SK-N-SH (cell line): ENCODE results near the gene NDRG2. TPM values are rescaled to one million over a fixed set of nuclear protein-coding genes. Genes with fewer than 3 reads are reported as not detected.

Experiments used
- CTCF ChIA-PET: fragments of 300-600, 350-600 bp; formaldehyde crosslinking; extraction: SDS; loops from one replicate; lab custom pipeline; 2021; lab: Yijun Ruan, JAX
- POLR2A ChIA-PET: fragments of 350-600 bp; sonication (Branson Sonifier 250); formaldehyde crosslinking; extraction: SDS; loops from one replicate; lab custom pipeline; 2020; ENCODE audit warnings: antibody characterized with exemption, inconsistent platforms; lab: Yijun Ruan, JAX
- DNase-seq: peaks from one replicate; pipeline ENCODE4 v3.0.0; 2012
- H2AFZ ChIP-seq: fragments of 200-600 bp; sonication (generic); 2 replicates; pipeline ENCODE4 v1.8.1; 2016; ENCODE audit warnings: antibody characterized with exemption, mild to moderate bottlenecking, low read depth
- H3F3A ChIP-seq: fragments of 200-600 bp; sonication (generic); replicated peaks from 2 replicates; pipeline ENCODE3; 2016; ENCODE audit warnings: antibody characterized with exemption, mild to moderate bottlenecking; ENCODE audit not compliant: insufficient read depth
- H3K27ac ChIP-seq, 2 experiments: fragments of 200-500 bp in 1 of 2; fragments of 200-600 bp in 1 of 2; sonication (Bioruptor generic) in 1 of 2; sonication (generic), shearing (Covaris generic) in 1 of 2; 2 replicates each; pipeline versions ENCODE4 v1.5.1 to v1.6.1; 2014 to 2016; ENCODE audit warnings: low read depth in 2 of 2, inconsistent platforms in 1 of 2, low read length in 1 of 2, mild to moderate bottlenecking in 1 of 2, mixed read lengths in 1 of 2
- H3K27me3 ChIP-seq: fragments of 200-600 bp; sonication (generic), shearing (Covaris generic); 2 replicates; pipeline ENCODE4 v1.6.1; 2016; ENCODE audit warnings: mixed run types; ENCODE audit not compliant: insufficient read depth
- H3K36me3 ChIP-seq, 2 experiments: fragments of 200-500 bp in 1 of 2; fragments of 200-600 bp in 1 of 2; sonication (Bioruptor generic) in 1 of 2; sonication (generic) in 1 of 2; replicated peaks in 1 of 2; 2 replicates each; pipeline versions ENCODE3 to v1.5.1; 2014 to 2016; ENCODE audit warnings: low read length in 1 of 2, mild to moderate bottlenecking in 1 of 2; ENCODE audit not compliant: insufficient read depth in 2 of 2, control insufficient read depth in 1 of 2
- H3K4me1 ChIP-seq, 2 experiments: fragments of 200-500 bp in 1 of 2; fragments of 200-600 bp in 1 of 2; sonication (Bioruptor generic) in 1 of 2; sonication (generic), shearing (Covaris generic) in 1 of 2; 2 replicates each; pipeline versions ENCODE4 v1.5.1 to v1.6.1; 2014 to 2016; ENCODE audit warnings: low read depth in 1 of 2, low read length in 1 of 2, mixed run types in 1 of 2; ENCODE audit not compliant: insufficient read depth in 2 of 2, control insufficient read depth in 1 of 2
- H3K4me2 ChIP-seq: fragments of 200-600 bp; sonication (generic), shearing (Covaris generic); 2 replicates; pipeline ENCODE4 v1.6.1; 2017; ENCODE audit warnings: mixed run types
- H3K4me3 ChIP-seq, 2 experiments: fragments of 200-500 bp in 1 of 2; fragments of 200-600 bp in 1 of 2; sonication (Bioruptor generic) in 1 of 2; sonication (generic), shearing (Covaris generic) in 1 of 2; 2 replicates each; pipeline versions ENCODE4 v1.5.1 to v1.8.1; 2014 to 2016; ENCODE audit warnings: low read depth in 2 of 2, inconsistent platforms in 1 of 2, low read length in 1 of 2, mild to moderate bottlenecking in 1 of 2, mixed read lengths in 1 of 2, moderate library complexity in 1 of 2
- H3K79me2 ChIP-seq: fragments of 200-600 bp; sonication (generic); 2 replicates; pipeline ENCODE4 v1.8.1; 2017; ENCODE audit warnings: mild to moderate bottlenecking; ENCODE audit not compliant: insufficient read depth
- H3K9ac ChIP-seq: fragments of 200-600 bp; sonication (generic); 2 replicates; pipeline ENCODE4 v1.6.1; 2017; ENCODE audit warnings: mixed run types
- H3K9me2 ChIP-seq: fragments of 200-600 bp; sonication (generic); 2 replicates; pipeline ENCODE4 v1.6.1; 2017; ENCODE audit warnings: mixed run types
- H3K9me3 ChIP-seq: fragments of 200-600 bp; sonication (generic); 2 replicates; pipeline ENCODE4 v1.6.1; 2017; ENCODE audit warnings: mixed run types, mild to moderate bottlenecking, moderate library complexity
- H4K20me1 ChIP-seq: fragments of 200-600 bp; sonication (generic); 2 replicates; pipeline ENCODE4 v1.6.1; 2017; ENCODE audit warnings: mild to moderate bottlenecking, mixed run types; ENCODE audit not compliant: insufficient read depth
- CHD2 ChIP-seq: fragments of 150-350 bp; IDR thresholded peaks from 2 replicates; pipeline ENCODE4 v1.6.1; 2018; ENCODE audit warnings: low read length; ENCODE audit not compliant: partially characterized antibody
- CTCF ChIP-seq: fragments of 200-600 bp; sonication (generic); IDR thresholded peaks from 2 replicates; pipeline ENCODE4 v1.6.1; 2017; ENCODE audit warnings: antibody characterized with exemption, mild to moderate bottlenecking, moderate library complexity
- EZH2phosphoT487 ChIP-seq: fragments of 200-600 bp; sonication (generic); IDR thresholded peaks from 2 replicates; pipeline ENCODE4 v1.6.1; 2017; ENCODE audit warnings: low read depth, mixed run types, mild to moderate bottlenecking, antibody characterized with exemption, moderate library complexity, borderline replicate concordance
- FOSL2 ChIP-seq: IDR thresholded peaks from 2 replicates; pipeline ENCODE4 v1.4.0; 2012; ENCODE audit warnings: low read depth, mild to moderate bottlenecking, moderate library complexity, borderline replicate concordance
- GATA2 ChIP-seq: sonication (generic); formaldehyde crosslinking; IDR thresholded peaks from 2 replicates; pipeline ENCODE4 v1.5.0; 2020; ENCODE audit warnings: mild to moderate bottlenecking, missing genetic modification reagents
- IRF3 ChIP-seq: fragments of 150-350 bp; IDR thresholded peaks from 2 replicates; pipeline ENCODE4 v1.6.1; 2016; ENCODE audit warnings: mild to moderate bottlenecking, low read depth, low read length
- NRF1 ChIP-seq: IDR thresholded peaks from 2 replicates; pipeline ENCODE4 v1.6.1; 2012; ENCODE audit warnings: low read depth, mild to moderate bottlenecking, low read length
- RAD21 ChIP-seq: IDR thresholded peaks from 2 replicates; pipeline ENCODE4 v1.6.1; 2012; ENCODE audit warnings: mild to moderate bottlenecking, low read length
- REST ChIP-seq: IDR thresholded peaks from 2 replicates; pipeline ENCODE4 v1.6.1; 2012; ENCODE audit warnings: mild to moderate bottlenecking, low read depth, low read length, moderate library complexity
- RFX5 ChIP-seq: IDR thresholded peaks from 2 replicates; pipeline ENCODE4 v1.6.1; 2012; ENCODE audit warnings: mild to moderate bottlenecking, improper control_type of control experiment, low read length
- RXRA ChIP-seq: IDR thresholded peaks from 2 replicates; pipeline ENCODE4 v1.4.0; 2012; ENCODE audit warnings: low read depth, mild to moderate bottlenecking, borderline replicate concordance
- SMC3 ChIP-seq: IDR thresholded peaks from 2 replicates; pipeline ENCODE4 v1.6.1; 2012; ENCODE audit warnings: low read depth, low read length, improper control_type of control experiment
- TAF1 ChIP-seq: IDR thresholded peaks from 2 replicates; pipeline ENCODE4 v1.6.1; 2012; ENCODE audit warnings: low read depth, mild to moderate bottlenecking, low read length, moderate library complexity, borderline replicate concordance
- WGBS: methylation state at CpG from one replicate; pipeline ENCODE4 v1.1.6; 2017; ENCODE audit warnings: low lambda C conversion rate; 5-methylcytosine and 5-hydroxymethylcytosine counted together
- polyA plus RNA-seq, 3 experiments: library from polyadenylated mRNA; depleted of rRNA; stranded (reverse); fragments of >200 nt; gene quantifications; 2 replicates each; pipeline ENCODE4 v1.2.3, GENCODE V29; 2012

NDRG2 gene
- polyA plus RNA-seq, 1 of the 3 experiments (the other 2 are of a cell fraction) = 15.8 TPM

- Histone ChIP-seq H3K36me3 (no peaks in the 10 kb centered on the region), H3K27ac (no peak overlapping the region), H3K4me2 (no peak overlapping the region), H2AFZ (no peak overlapping the region), H3K4me3 (no peak overlapping the region), H4K20me1 (no peaks in the 10 kb centered on the region), H3K4me1 (peaks cover 0 to 10% of the 10 kb centered on the region in 2 experiments; a peak in 1 of 4 replicates), H3K9ac (no peak overlapping the region), H3K79me2 (no peaks in the 10 kb centered on the region), H3K27me3 (no peaks in the 10 kb centered on the region), H3K9me3 (no peaks in the 10 kb centered on the region), H3K9me2 (no peaks in the 10 kb centered on the region), H3F3A (no peaks in the 10 kb centered on the region)
- CTCF ChIA-PET = interaction anchor here (1.3 to 18.2 kb wide), 5 partner anchors 8 to 79 kb away, joined by 6 to 555 read pairs (median 36); partner anchors contain the start of genes RNASE7, TMEM253 and ZNF219
- TF ChIP-seq EZH2phosphoT487 = no peak
- no peak for TF ChIP-seq RXRA
- TF ChIP-seq GATA2 = no peak
- no peak for TF ChIP-seq NRF1
- no peak for TF ChIP-seq CTCF
- no peak for TF ChIP-seq TAF1
- TF ChIP-seq RFX5 = no peak
- no peak for TF ChIP-seq FOSL2
- no peak for TF ChIP-seq CHD2
- no peak for TF ChIP-seq REST
- no peak for TF ChIP-seq IRF3
- TF ChIP-seq RAD21 = no peak
- TF ChIP-seq SMC3 = no peak
- 90% methylated on average over 5 of the region's 5 CpGs for WGBS
- POLR2A ChIA-PET = no interaction called here
- DNase-seq = no peak
Observed at GRCh38 chr14:21022686-21023085, 2.2 kb downstream of the NDRG2 start.
